Cardiac muscle cell (in vitro differentiated cells and primary cell): Measurements from ENCODE around the gene AK4. TPM values are rescaled to one million over a fixed set of nuclear protein-coding genes. Genes with fewer than 3 reads are reported as not detected.
"Not testable (repeated sequence)": the region's sequence is repeated elsewhere in the genome, so short reads cannot be mapped to it uniquely, and the experiment has no call there.

Source experiments
- DNase-seq, 2 donors: peaks; one replicate each; pipeline versions ENCODE4 v3.0.0 to v3.0.0-alpha.2; 2010 to 2017; ENCODE audit warnings: low read depth in 1 of 2, low spot score in 1 of 2
- H3K27ac ChIP-seq: fragments of 200-600 bp; sonication (generic); 2 replicates; pipeline ENCODE4 v1.5.1; 2016
- H3K27me3 ChIP-seq: fragments of 200-600 bp; sonication (generic); 2 replicates; pipeline ENCODE4 v1.6.0; 2016; ENCODE audit warnings: control low read depth
- H3K36me3 ChIP-seq: fragments of 200-600 bp; sonication (generic); 2 replicates; pipeline ENCODE4 v1.5.1; 2016; ENCODE audit warnings: control low read depth
- H3K4me1 ChIP-seq: fragments of 200-600 bp; sonication (generic); 2 replicates; pipeline ENCODE4 v1.8.1; 2017; ENCODE audit warnings: low read depth, mild to moderate bottlenecking, mixed run types
- H3K4me3 ChIP-seq: fragments of 200-600 bp; sonication (generic); 2 replicates; pipeline ENCODE4 v1.5.1; 2016; ENCODE audit warnings: mild to moderate bottlenecking
- H3K9me3 ChIP-seq: fragments of 200-600 bp; sonication (generic); 2 replicates; pipeline ENCODE4 v1.5.1; 2017; ENCODE audit warnings: low read depth, mild to moderate bottlenecking, control low read depth
- polyA plus RNA-seq: library from polyadenylated mRNA; unstranded; fragments of >200 nt; fragmentation: Nextera tagmentation; extraction: Ambion mirVana; gene quantifications from 2 replicates; pipeline ENCODE4 v1.2.1, GENCODE V29; 2016
- total RNA-seq: library from RNA; depleted of rRNA; stranded (reverse); fragments of >200 nt; gene quantifications from 2 replicates; pipeline ENCODE4 v1.2.3, GENCODE V29; 2016
- TF ChIP-seq, protein P1 (sequence below): IDR thresholded peaks from 2 replicates; pipeline ENCODE4 v1.5.1; 2012; ENCODE audit warnings: low read depth, mild to moderate bottlenecking, low read length

Gene AK4
- total and polyA plus RNA-seq, 2 experiments from 2014 or later = 93.1 to 133 TPM

DNA sequence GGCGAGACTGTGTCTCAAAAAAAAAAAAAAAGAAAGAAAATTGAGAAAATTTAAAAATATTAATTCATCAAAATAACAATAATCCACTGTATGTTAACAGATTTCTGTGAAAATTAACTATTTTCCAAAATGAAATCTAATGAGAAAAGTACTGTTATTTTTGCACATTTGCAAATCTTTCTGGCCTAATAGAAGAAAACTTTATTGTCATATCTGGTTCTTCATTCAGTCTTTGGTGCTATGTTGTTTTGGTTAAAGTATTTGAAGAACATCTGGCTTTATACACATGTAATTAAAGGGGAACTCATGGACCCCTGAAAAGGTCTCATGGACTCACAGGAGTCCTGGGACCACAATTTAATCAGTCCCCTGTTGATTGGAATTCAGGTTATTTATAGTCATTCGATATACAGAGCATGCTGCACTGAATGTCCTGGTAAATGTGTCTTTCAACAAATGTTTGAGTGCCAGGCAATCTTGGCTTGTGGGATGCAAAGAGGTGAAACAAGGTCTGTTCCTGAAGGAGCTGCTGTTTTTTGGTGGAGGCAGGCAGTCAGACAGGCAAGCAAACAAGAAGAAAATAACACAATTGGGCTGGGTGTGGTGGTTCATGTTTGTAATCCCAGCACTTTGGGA is 9.0 kb downstream of the AK4 start:
- H3K27ac ChIP-seq = no peak overlapping the region

DNA sequence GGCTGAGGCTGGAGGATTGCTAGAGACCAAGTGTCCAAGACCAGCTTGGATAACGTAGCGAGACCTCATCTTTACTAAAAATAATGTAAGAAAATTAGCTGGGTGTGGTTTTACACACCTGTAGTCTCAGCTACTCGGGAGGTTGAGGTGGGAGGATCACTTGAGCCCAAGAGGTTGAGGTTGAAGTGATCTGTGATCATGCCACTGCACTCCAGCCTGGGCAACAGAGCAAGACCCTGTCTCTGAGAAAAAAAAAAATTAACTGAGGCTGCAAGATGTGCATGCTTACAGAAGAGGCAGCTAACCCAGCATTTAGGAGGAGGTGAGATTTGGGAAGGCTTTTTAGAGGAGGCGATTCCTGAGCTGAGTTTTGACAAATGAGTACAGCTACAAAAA is 9.5 kb downstream of the AK4 start:
- TF ChIP-seq, protein P1, sequence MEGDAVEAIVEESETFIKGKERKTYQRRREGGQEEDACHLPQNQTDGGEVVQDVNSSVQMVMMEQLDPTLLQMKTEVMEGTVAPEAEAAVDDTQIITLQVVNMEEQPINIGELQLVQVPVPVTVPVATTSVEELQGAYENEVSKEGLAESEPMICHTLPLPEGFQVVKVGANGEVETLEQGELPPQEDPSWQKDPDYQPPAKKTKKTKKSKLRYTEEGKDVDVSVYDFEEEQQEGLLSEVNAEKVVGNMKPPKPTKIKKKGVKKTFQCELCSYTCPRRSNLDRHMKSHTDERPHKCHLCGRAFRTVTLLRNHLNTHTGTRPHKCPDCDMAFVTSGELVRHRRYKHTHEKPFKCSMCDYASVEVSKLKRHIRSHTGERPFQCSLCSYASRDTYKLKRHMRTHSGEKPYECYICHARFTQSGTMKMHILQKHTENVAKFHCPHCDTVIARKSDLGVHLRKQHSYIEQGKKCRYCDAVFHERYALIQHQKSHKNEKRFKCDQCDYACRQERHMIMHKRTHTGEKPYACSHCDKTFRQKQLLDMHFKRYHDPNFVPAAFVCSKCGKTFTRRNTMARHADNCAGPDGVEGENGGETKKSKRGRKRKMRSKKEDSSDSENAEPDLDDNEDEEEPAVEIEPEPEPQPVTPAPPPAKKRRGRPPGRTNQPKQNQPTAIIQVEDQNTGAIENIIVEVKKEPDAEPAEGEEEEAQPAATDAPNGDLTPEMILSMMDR = no peak
- Histone ChIP-seq H3K9me3 (no peaks in the 10 kb centered on the region), H3K36me3 (no peaks in the 10 kb centered on the region), H3K27ac (no peak overlapping the region), H3K4me1 (peaks cover 5% of the 10 kb centered on the region), H3K27me3 (no peaks in the 10 kb centered on the region), H3K4me3 (no peak overlapping the region)
- no peak for DNase-seq

More for the DNA sequence above, 9.0 kb downstream of the AK4 start:
- no peaks in the 10 kb centered on the region for H3K9me3 ChIP-seq
- no peak for DNase-seq
- H3K4me1 ChIP-seq = peaks cover 5% of the 10 kb centered on the region
- H3K27me3 ChIP-seq = no peaks in the 10 kb centered on the region
- no peak overlapping the region for H3K4me3 ChIP-seq
- TF ChIP-seq, protein P1 = no peak
- no peaks in the 10 kb centered on the region for H3K36me3 ChIP-seq

DNA sequence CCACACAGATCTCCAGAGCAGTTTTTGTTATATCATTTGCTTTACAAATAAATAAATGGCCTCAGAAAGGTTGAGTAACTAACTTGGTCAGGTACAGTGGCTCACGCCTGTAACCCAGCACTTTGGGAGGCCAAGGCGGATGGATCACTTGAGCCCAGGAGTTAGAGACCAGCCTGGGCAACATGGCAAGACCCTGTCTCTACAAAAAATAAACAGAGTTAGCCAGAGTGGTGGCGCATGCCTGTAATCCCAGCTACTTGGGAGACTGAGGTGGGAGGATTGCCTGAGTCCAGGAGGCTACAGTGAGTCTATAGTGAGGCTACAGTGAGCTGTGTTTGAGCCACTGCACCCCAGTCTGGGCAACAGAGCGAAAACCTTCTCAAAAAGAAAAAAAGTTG is 11.3 kb downstream of the AK4 start:
- not testable (repeated sequence) for H3K36me3 ChIP-seq, H3K27ac ChIP-seq, H3K4me1 ChIP-seq, H3K9me3 ChIP-seq, H3K27me3 ChIP-seq, H3K4me3 ChIP-seq, DNase-seq

DNA sequence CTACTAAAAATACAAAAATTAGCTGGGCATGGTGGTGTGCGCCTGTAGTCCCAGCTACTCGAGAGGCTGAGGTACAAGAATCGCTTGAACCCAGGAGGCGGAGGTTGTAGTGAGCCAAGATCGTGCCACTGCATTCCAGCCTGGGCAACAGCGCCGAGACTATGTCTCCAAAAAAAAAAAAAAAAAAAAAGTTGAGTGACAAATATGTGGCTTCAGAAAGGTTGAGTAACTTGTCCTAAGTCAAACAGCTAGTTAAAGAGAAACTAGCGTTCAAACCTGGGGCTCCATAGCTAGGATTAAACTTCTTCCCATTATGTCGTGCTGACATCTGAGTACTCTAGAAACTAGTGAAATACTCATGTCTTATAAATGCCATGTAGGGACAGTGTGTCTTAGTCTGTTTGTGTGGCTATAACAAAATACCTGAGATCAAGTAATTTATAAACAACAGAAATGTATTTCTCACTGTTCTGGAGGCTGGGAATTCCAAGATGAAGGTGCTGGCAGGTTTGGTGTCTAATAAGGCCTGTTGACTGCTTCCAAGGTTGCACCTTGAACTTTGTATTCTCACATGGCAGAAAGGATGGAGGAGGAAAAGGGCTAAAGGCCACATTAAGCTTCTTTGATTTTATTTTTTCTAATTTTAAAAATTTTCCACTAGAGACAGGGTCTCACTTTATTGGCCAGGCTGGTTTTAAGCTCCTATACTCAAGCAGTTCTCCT is 12.0 kb downstream of the AK4 start:
- TF ChIP-seq, protein P1 = no peak
- Histone ChIP-seq H3K4me1 (peaks cover 5% of the 10 kb centered on the region), H3K27me3 (no peaks in the 10 kb centered on the region), H3K9me3 (no peaks in the 10 kb centered on the region), H3K4me3 (no peak overlapping the region), H3K36me3 (no peaks in the 10 kb centered on the region), H3K27ac (no peak overlapping the region)
- no peak for DNase-seq

DNA sequence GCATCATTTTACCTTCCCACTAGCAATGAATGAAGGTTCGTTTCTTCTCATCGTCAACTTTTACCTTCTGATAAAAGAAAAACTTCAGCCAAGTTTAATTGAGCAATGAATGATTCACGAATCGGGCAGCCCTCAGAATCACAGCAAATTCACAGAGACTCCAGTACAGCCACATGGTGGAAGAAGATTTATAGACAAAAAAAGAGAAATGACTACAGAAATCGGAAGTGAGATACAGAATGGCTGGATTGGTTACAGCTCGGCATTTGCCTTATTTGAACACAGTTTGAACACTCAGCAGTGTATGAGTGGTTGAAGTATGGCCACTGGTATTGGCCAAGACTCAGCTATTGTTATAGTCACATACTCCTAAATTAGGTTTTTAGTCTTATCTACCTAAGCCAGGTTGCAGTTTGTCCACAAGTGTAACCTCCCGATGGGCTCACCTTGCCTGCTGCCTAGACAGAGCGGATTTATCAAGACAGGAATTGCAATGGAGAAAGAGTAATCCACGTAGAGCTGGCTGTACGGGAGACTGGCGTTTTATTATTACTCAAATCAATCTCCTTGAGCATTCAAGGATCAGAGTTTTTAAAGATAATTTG is 15.3 kb downstream of the AK4 start:
- no peaks in the 10 kb centered on the region for H3K9me3 ChIP-seq
- no peaks in the 10 kb centered on the region for H3K36me3 ChIP-seq
- H3K4me1 ChIP-seq = peaks cover 13% of the 10 kb centered on the region
- no peak overlapping the region for H3K4me3 ChIP-seq
- peak in 1 of 2 donors; percentile 77 for DNase-seq
- no peak overlapping the region for H3K27ac ChIP-seq
- no peaks in the 10 kb centered on the region for H3K27me3 ChIP-seq
- TF ChIP-seq, protein P1 = no peak

DNA sequence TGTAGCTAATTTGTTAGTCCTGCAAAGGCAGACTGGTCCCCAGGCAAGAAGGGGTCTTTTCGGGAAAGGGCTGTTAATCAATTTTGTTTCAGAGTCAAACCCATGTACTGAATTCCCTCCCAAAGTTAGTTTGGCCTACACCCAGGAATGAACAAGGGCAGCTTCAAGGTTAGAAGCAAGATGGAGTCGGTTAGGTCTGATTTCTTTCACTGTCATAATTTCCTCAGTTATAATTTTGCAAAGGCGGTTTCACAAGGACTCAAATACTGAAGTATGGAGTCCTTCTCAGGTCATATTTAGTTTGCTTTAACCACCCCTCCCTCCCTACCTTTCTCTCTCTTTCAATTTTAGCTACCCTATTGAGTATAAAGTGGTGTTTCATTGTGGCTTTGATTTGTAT is 16.1 kb downstream of the AK4 start:
- not testable (repeated sequence) for H3K27me3 ChIP-seq, H3K36me3 ChIP-seq, H3K27ac ChIP-seq, H3K9me3 ChIP-seq, H3K4me3 ChIP-seq, DNase-seq
- H3K4me1 ChIP-seq = peaks cover 13% of the 10 kb centered on the region
